ENCODE measurements around the gene CIAO1.

DNA sequence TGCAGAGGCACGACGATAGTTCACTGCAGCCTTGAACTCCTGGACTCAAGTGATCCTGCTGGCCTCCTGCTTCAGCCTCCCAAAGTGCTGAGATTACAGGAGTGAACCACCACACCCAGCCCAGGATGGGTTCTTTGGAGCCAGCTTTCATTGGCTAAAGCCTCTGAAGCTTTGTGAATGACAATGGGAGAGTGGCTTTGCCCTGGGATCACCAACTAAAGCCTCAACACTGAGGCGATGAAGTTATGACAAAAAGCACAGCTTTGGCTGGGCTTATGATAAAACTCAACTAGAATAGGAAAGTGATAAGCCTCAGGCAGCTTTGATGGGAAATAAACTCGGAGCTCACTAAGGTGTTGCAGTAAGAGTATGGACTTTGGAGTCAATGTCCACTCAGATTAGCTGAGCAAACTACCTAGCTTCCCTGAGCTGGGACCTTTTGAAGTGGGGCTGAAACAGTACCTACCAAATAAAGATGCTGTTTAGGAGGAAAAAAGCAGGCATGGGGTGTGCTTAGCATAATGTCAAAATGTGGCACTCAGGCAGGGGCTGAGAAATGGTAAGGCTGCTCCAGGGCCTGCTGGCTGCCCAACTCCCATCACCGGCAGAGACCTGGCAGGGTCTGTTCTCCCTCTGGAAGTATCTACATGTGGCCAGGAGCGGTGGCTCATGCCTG is 4.6 kb upstream of the CIAO1 start:
- TF ChIP-seq POLR2A (IDR thresholded peaks at IDR 0.05; ENCODE audit: low read depth, low read length) (no peak), POLR2AphosphoS5 (IDR thresholded peaks at IDR 0.05; ENCODE audit: low read depth, low read length) (no peak), POU2F2 (IDR thresholded peaks at IDR 0.05; ENCODE audit: low read depth, low read length) (no peak), TAF1 (IDR thresholded peaks at IDR 0.05; ENCODE audit: low read depth, low read length) (no peak)
